RWPE2 (cell line): Measurements from ENCODE around the gene GPR107.
A peak's percentile ranks its signal among the peaks of the same experiment; 100 is the strongest.

Experiments
- ATAC-seq: fragments of 200-7000 bp; cut with Tn5 transposase; 3 replicates; pipeline ENCODE4 v1.9.1; 2021; ENCODE audit warnings: low read depth
- DNase-seq: peaks from one replicate; pipeline ENCODE4 v3.0.0-alpha.2; 2020; ENCODE audit warnings: low spot score
- H3K27ac ChIP-seq: fragments of 450-650 bp; 2 replicates; pipeline ENCODE4 v1.5.1; 2017; ENCODE audit warnings: mild to moderate bottlenecking; ENCODE audit not compliant: poor library complexity, severe bottlenecking
- H3K27me3 ChIP-seq: fragments of 250-450 bp; sonication (Bioruptor Pico); 2 replicates; pipeline ENCODE4 v1.5.1; 2021; ENCODE audit warnings: mild to moderate bottlenecking, moderate library complexity; ENCODE audit not compliant: insufficient read depth, poor library complexity, severe bottlenecking
- H3K36me3 ChIP-seq: fragments of 250-450 bp; sonication (Bioruptor Pico); 2 replicates; pipeline ENCODE4 v1.5.1; 2020; ENCODE audit warnings: low read depth, mild to moderate bottlenecking, moderate library complexity
- H3K4me1 ChIP-seq: fragments of 250-450 bp; sonication (Bioruptor Pico); 2 replicates; pipeline ENCODE4 v1.5.1; 2021; ENCODE audit warnings: mild to moderate bottlenecking, moderate library complexity; ENCODE audit not compliant: insufficient read depth, poor library complexity, severe bottlenecking
- H3K4me3 ChIP-seq: fragments of 250-450 bp; sonication (Bioruptor Pico); 2 replicates; pipeline ENCODE4 v1.5.1; 2021; ENCODE audit warnings: mild to moderate bottlenecking, moderate library complexity; ENCODE audit not compliant: severe bottlenecking
- H3K9me3 ChIP-seq: fragments of 250-450 bp; sonication (Bioruptor Pico); 2 replicates; pipeline ENCODE4 v1.5.1; 2021; ENCODE audit warnings: mild to moderate bottlenecking, moderate library complexity; ENCODE audit not compliant: severe bottlenecking
- TF ChIP-seq, protein P1 (sequence below): fragments of 450-650 bp; IDR thresholded peaks from one replicate; pipeline ENCODE4 v1.5.1; 2017; ENCODE audit warnings: mild to moderate bottlenecking, moderate library complexity; ENCODE audit not compliant: poor library complexity, severe bottlenecking

GPR107 gene

DNA sequence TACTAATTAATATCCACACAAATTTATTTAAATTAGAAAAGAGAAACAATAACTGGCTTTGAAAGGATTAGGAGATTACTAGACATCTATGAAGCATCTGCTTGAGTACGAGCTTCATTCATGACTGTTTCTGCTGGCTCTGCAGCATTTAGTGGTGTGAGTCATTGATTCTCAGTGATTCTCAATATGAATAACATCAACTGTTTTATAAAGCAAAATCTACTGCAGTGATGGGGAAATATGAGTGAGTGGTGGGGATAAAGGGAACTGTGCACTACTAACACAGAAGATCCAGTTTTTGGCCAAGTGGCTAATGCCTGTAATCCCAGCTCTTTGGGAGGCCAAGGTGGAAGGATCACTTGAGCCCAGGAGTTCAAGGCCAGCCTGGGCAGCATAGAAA is 19.1 kb upstream of the GPR107 start:
- H3K4me1 ChIP-seq = peaks cover 8% of the 10 kb centered on the region
- no peak overlapping the region for H3K27ac ChIP-seq
- no peaks in the 10 kb centered on the region for H3K27me3 ChIP-seq
- TF ChIP-seq, protein P1, sequence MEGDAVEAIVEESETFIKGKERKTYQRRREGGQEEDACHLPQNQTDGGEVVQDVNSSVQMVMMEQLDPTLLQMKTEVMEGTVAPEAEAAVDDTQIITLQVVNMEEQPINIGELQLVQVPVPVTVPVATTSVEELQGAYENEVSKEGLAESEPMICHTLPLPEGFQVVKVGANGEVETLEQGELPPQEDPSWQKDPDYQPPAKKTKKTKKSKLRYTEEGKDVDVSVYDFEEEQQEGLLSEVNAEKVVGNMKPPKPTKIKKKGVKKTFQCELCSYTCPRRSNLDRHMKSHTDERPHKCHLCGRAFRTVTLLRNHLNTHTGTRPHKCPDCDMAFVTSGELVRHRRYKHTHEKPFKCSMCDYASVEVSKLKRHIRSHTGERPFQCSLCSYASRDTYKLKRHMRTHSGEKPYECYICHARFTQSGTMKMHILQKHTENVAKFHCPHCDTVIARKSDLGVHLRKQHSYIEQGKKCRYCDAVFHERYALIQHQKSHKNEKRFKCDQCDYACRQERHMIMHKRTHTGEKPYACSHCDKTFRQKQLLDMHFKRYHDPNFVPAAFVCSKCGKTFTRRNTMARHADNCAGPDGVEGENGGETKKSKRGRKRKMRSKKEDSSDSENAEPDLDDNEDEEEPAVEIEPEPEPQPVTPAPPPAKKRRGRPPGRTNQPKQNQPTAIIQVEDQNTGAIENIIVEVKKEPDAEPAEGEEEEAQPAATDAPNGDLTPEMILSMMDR = no peak
- no peak for DNase-seq
- no peaks in the 10 kb centered on the region for H3K36me3 ChIP-seq
- peak; percentile 79 for ATAC-seq
- H3K4me3 ChIP-seq = no peak overlapping the region
- no peaks in the 10 kb centered on the region for H3K9me3 ChIP-seq

DNA sequence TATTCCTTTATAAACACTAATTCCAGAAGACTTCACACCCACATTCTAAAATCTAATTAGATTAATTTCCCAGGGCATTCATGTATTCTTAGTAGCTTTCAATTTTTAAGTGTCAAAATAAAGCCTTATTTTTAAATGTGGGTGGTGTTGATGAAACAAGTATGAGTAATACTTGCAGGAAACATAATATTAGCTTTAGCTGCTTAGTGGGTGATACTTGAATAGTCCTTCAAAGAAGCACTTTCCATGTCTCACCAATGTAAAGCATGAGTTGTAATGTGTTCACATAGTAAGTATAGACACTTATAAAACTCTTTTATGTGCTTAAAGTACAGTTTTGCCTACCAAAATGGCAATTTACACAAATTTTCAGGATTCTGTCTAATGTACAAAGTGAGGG is 17.6 kb upstream of the GPR107 start:
- ATAC-seq (peak; percentile 80), DNase-seq (no peak)
- TF ChIP-seq, protein P1 = no peak
- Histone ChIP-seq H3K36me3 (no peaks in the 10 kb centered on the region), H3K27ac (peak overlapping the region; percentile 14), H3K4me1 (peaks cover 8% of the 10 kb centered on the region), H3K4me3 (no peak overlapping the region), H3K27me3 (no peaks in the 10 kb centered on the region), H3K9me3 (no peaks in the 10 kb centered on the region)

DNA sequence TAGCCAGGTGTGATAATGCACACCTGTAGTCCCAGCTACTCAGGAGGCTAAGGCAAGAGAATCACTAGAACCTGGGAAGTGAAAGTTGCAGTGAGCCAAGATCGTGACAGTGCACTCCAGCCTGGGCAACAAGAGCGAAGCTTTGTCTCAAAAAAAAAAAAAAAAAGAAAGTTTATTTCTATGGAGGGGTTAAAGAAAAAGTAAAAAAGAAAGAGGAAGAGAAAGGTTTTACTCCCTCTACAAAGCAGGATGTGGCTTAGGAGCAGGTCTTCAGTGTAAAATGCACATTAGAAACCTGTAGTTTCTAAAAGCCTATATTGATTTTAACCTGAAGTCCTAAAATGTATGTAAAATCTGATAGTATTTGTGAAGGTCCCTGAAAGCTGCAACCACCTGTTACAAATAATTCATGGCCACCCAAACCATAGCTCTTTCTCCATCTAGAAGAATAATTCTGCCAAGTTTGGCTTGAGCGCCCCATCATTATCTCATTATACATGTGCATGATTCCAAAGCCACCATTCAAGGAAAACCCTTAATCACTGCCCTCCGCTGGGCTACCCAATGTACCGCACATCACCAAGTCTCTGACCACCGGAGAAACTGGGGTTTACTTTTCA is 14.1 kb upstream of the GPR107 start:
- Histone ChIP-seq H3K4me1 (peaks cover 8% of the 10 kb centered on the region), H3K9me3 (no peaks in the 10 kb centered on the region), H3K27me3 (no peaks in the 10 kb centered on the region), H3K27ac (no peak overlapping the region), H3K36me3 (no peaks in the 10 kb centered on the region), H3K4me3 (no peak overlapping the region)
- TF ChIP-seq, protein P1 = peak; percentile 16
- ATAC-seq (no peak), DNase-seq (no peak)

DNA sequence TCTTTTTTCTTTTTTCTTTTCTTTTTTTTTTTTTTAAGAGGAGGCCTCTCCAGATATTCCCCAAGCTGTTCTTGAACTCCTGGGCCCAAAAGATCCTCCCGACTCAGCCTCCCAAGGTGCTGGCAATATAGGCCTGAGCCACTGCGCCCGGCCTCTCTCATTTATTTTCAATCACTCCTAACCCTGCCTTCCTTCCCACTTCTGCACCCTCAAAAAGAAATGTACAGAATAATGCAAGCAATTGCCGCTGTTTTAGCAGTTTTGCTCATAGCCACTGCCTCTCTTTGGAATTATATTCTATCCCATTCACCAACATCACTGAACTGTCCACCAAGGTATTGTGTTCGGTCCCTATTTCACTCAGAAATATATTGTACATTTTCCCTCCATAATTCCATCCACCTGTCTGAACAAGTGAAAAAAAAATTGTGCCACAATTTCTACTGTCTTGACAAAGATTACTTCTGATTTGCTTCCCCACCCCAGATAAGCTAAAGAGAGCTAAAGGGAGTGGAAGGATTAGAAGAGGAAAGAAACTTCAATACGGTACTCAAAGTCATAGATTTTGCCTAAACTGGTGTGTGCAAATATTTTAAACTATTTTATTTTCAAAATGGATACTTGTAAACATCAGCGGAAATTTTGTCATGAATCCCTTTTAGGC is 12.6 kb upstream of the GPR107 start:
- ATAC-seq = no peak
- Histone ChIP-seq H3K4me1 (peaks cover 9% of the 10 kb centered on the region), H3K9me3 (no peaks in the 10 kb centered on the region), H3K27ac (no peak overlapping the region), H3K36me3 (no peaks in the 10 kb centered on the region), H3K27me3 (no peaks in the 10 kb centered on the region), H3K4me3 (peak overlapping the region; percentile 69)
- TF ChIP-seq, protein P1 = no peak
- DNase-seq = no peak
